ENCODE data around the gene MAP3K14. TPM values are rescaled to one million over a fixed set of nuclear protein-coding genes. Genes with fewer than 3 reads are reported as not detected.

Gene MAP3K14
- total and polyA plus RNA-seq, 5 experiments from 2014 or later: 0.73 to 37.8 (median 7.2) TPM

DNA sequence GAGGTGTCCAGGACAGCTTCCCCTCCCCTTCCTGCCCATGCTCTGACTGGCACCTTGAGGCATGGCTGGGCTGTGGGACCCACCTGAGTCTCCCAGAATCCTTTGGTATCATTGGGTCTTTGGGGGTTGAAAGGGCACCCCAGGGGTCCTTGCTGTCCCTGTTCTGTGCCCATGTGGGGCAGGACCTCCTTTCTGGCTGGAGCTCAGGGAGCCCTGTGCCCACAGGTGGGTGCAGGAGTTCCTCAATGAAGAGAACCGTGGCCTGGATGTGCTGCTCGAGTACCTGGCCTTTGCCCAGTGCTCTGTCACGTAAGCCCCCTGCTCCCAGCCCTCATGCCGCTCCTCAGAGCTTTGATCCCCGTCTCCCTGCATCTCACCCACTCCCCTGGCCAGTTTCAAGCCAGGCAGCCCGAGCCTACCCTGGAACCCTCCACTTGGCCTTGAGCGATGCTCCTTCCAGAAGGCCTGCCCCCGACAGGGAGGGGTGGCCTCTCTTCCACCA, 83.3 kb downstream of the MAP3K14 start:
- POLR2A ChIA-PET: interaction anchor here (36.4 to 47.5 kb wide), 2 partner anchors 2 to 15 kb away, joined by 1514 read pairs; partner anchors contain the start of genes FMNL1 and SPATA32
- ATAC-seq (no peak), DNase-seq (no peak)
- peak overlapping the region; percentile 82 to 100 (median 96) for H3K27ac Mint-ChIP-seq
- H3K4me3 Mint-ChIP-seq: peak overlapping the region in 3 of 10 donors; percentile 0 to 44 (median 31)
- no peaks in the 10 kb centered on the region for H3K27me3 Mint-ChIP-seq
- no peaks in the 10 kb centered on the region for H3K9me3 Mint-ChIP-seq
- H3K4me1 Mint-ChIP-seq: peaks cover 51 to 85% (median 80%) of the 10 kb centered on the region in 4 donors
- peaks cover 0 to 50% (median 16%) of the 10 kb centered on the region in 3 donors for H3K36me3 Mint-ChIP-seq

DNA sequence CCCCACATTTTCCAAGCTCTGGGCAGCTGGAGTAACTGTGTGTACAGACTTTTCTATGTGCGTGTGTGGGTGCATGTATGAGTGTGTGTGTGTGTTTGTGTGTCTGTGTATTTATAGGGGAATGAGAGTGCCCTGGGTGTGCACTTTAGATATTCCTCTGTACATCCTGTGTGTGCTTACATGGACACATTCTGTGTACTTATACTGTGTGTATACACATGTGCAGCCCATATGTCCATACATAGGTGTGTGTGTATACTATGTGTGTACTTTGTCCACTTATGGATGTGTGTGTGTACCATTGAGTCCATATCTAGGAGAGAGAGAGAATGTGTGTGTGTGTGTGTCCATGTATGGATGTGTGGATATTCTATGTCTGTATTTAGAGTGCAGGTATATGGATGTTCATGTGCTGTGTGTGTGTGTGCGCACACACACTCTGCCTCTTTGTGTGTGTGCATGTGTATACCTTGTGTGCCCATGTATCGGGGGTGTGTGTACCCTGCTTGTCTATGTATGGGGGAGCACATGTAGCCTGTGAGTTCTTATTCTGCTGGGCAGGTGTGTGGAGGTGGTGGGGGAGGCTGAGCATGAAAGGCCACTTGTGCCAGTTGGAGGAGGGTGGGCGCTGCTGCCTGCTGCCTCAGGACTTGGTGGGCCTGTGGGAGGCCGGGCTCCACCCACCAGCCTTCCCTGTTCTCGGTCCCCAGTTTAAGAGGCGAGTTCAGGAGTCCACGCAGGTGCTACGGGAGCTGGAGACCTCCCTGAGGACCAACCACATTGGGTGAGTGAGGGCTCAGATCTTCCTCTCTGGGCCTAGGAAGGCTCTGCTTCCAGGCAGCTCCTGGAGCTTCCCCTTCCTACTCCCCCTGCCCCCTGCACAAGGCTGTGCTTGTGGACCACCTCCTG, 84.1 kb downstream of the MAP3K14 start:
- POLR2A ChIA-PET: interaction anchor here (1.5 to 47.5 kb wide), 5 partner anchors 1 to 84 kb away, joined by 5 to 1514 read pairs (median 15); partner anchors contain the start of genes FMNL1, HEXIM1, HEXIM2 and MAP3K14
- DNase-seq (no peak), ATAC-seq (no peak)
- no peaks in the 10 kb centered on the region for H3K27me3 Mint-ChIP-seq
- peak overlapping the region in 8 of 10 donors; percentile 24 to 96 (median 35) for H3K4me3 Mint-ChIP-seq
- H3K36me3 Mint-ChIP-seq: peaks cover 0 to 43% (median 9%) of the 10 kb centered on the region in 3 donors
- no peaks in the 10 kb centered on the region for H3K9me3 Mint-ChIP-seq
- peaks cover 50 to 85% (median 82%) of the 10 kb centered on the region in 4 donors for H3K4me1 Mint-ChIP-seq
- peak overlapping the region; percentile 42 to 100 (median 100) for H3K27ac Mint-ChIP-seq

DNA sequence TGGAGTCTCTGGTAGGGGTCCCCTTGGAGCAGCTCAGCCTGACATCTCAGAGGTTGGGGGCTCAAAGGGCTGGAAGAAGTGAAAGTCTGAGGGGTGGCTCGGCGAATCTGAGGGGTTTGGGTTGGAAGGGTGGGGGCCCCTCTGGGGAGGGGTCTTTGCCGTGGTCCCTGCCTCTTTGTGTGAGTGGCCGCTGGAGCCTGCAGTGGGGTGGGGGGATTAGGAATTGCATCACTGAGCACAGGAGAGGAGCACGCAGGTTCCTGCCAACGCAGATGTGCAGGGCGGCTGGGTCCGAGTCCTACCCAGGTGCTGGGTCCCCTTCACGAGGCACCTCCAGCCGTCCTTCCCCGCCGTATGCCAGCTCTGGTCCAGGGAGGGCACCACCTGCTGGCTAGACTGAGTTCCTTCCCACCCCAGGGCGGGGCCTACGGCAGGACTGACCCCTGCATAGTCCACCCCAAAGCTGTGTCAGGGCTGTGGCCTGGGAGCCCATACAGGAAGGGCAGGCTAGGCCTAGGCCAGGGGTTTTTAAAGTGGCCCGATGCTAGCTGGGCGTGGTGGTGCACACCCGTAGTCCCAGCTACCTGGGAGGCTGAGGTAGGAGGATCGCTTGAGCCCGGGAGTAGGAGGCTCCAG, 85.2 kb downstream of the MAP3K14 start:
- POLR2A ChIA-PET: interaction anchor here (0.6 to 47.5 kb wide), 8 partner anchors 0 to 161 kb away, joined by 3 to 1514 read pairs (median 10); partner anchors contain the start of genes FMNL1, HEXIM1, HEXIM2 and MAP3K14
- H3K27me3 Mint-ChIP-seq: no peaks in the 10 kb centered on the region
- H3K27ac Mint-ChIP-seq: peak overlapping the region; percentile 42 to 100 (median 100)
- ATAC-seq (no peak), DNase-seq (peak in 2 of 10 donors; percentile 26 to 76)
- H3K4me3 Mint-ChIP-seq: peak overlapping the region in 7 of 10 donors; percentile 15 to 96 (median 23)
- peaks cover 0 to 32% (median 6%) of the 10 kb centered on the region in 3 donors for H3K36me3 Mint-ChIP-seq
- H3K4me1 Mint-ChIP-seq: peaks cover 51 to 92% (median 91%) of the 10 kb centered on the region in 4 donors
- H3K9me3 Mint-ChIP-seq: no peaks in the 10 kb centered on the region

DNA sequence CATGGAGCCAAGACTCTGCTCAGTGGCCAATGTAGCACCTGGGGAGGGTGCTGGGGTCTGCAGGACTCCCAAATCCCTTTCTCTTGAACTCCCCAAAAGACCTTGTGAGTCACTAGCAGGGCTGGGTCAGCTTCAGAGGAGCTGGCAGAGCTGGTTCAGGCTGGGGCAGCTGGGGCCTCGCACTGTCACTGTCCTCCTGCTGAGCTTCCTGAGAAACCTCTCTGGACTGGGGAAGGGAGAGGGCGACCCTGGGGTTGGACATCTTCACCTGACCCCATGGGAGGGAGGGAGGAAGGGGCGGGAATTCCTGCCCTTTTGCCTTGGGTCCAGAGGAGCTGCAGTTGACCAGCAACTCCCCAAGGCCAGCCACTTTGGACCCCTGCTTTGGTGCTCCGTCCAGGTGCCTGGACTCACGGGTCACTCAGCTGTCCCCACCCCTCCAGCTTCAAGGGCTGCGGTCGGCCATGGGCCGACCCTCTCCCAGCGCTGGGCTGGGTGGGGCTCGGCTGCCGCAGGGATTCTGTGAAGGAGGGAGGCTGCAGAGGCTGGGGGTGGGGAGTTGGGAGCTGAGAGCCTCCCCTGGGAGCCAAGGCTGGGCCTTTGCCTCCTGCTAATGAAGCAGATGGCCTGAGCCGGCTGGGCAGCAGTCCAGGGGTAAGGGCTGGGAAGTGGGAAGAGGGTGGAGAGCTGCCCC, 85.9 kb downstream of the MAP3K14 start:
- H3K27me3 Mint-ChIP-seq: no peaks in the 10 kb centered on the region
- no peaks in the 10 kb centered on the region for H3K9me3 Mint-ChIP-seq
- H3K36me3 Mint-ChIP-seq: peaks cover 0 to 29% (median 6%) of the 10 kb centered on the region in 3 donors
- H3K27ac Mint-ChIP-seq: peak overlapping the region; percentile 98 to 100 (median 100)
- H3K4me1 Mint-ChIP-seq: peaks cover 57 to 97% (median 94%) of the 10 kb centered on the region in 4 donors
- ATAC-seq (no peak), DNase-seq (no peak)
- H3K4me3 Mint-ChIP-seq: peak overlapping the region in 7 of 10 donors; percentile 62 to 100 (median 98)
- POLR2A ChIA-PET: interaction anchor here (0.8 to 47.5 kb wide), 8 partner anchors 0 to 86 kb away, joined by 3 to 1514 read pairs (median 10); partner anchors contain the start of genes FMNL1, HEXIM1, HEXIM2 and MAP3K14

DNA sequence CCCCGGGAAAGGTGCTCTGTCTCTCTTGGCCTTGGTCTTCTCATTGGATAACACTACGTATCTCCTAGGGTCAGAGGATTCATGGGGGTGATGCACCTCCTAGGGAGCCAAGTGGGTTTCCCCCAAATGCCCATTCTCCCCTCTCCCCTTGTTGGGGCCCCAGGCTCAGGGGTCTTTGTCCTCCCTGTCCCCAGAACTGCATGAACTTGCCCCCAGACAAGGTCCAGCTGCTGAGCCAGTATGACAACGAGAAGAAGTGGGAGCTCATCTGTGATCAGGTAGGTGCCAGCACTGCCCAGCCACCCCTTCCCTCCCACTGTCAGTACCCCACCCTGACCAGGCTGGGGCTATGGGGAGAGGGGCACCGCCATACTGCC, 86.4 kb downstream of the MAP3K14 start:
- peaks cover 60 to 97% (median 92%) of the 10 kb centered on the region in 4 donors for H3K4me1 Mint-ChIP-seq
- peak overlapping the region; percentile 59 to 100 (median 98) for H3K4me3 Mint-ChIP-seq
- H3K27me3 Mint-ChIP-seq: no peaks in the 10 kb centered on the region
- H3K27ac Mint-ChIP-seq: peak overlapping the region; percentile 98 to 100 (median 100)
- ATAC-seq: no peak
- H3K9me3 Mint-ChIP-seq: no peaks in the 10 kb centered on the region
- POLR2A ChIA-PET: interaction anchor here (0.9 to 47.5 kb wide), 7 partner anchors 1 to 87 kb away, joined by 3 to 1514 read pairs (median 22); partner anchors contain the start of genes FMNL1, HEXIM1, HEXIM2 and MAP3K14
- H3K36me3 Mint-ChIP-seq: peaks cover 0 to 25% (median 3%) of the 10 kb centered on the region in 3 donors
- no peak for DNase-seq

DNA sequence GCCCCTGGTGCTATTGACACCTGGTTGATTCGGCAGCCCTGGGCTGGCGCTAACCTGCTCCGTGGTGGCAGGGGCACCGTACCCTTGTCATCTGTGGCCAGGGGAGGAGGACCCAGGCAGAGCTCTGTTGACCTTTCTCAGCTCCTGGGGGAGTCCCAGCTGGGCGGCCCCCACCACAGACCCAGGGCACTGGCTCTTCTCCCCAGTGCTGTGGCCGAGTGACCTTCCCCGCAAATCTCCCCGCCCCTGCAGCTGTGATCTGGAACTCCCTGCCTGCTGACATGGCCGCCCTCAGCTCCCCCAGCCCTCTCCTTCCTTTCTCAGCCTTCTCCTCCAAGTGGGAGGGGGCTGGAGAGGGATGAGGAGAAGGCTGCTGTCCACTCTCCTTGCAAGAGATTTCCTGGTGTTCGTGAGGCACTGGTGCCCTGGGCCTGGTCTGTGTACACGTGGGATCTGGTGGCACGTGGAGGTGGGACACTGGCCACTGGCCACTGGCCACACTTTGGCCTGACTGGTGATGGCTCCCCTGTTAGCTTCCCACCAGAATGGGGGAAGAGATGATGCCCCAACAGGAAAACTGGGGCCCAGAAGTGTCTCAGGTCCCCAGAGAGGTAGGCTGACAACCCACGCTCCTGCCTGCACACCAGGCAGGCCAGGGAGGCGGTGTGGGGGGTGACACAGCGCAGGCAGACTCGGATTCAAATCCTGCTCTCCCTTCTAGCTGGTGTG, 87.0 kb downstream of the MAP3K14 start:
- H3K36me3 Mint-ChIP-seq: peaks cover 0 to 20% (median 3%) of the 10 kb centered on the region in 3 donors

DNA sequence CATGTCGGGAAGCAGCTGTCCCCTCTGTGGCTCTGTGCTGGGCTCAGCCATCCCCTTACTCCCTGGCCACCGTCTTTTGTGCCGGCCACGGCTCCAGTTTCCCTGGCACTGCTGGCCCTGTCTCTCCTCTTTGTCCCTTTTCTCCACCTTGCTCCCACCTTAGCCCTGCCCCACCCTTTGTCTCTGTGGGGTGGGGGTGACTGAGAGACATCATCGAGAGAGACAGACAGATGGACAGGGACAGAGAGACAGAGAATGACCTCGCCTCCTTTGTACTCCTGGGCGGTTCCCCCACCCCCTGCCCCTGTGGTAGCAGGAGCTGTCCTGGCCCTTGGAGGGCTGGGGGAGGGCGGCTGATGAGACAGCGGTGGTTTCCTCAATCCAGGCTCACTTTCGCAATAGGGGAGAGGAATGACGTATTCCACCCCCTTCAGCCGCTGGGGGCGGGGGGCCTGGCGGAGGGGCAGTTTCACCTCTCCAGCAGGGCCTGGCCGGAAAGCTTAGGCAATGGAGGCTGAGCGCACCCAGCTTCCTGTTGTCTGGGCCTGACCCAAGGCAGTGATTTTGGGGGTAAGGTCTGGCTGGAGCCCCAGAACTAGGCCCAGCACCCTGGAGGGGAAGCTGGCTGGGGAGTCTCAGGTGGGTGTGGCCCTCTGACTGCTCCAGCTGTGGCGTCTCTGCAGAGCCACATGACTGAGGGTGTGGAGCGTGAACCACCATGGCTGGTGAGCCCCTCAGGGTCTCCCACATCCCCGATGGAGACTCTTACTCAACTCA, 87.9 kb downstream of the MAP3K14 start:
- Mint-ChIP-seq H3K27me3 (no peaks in the 10 kb centered on the region), H3K36me3 (peaks cover 0 to 14% (median 3%) of the 10 kb centered on the region in 3 donors), H3K4me3 (peak overlapping the region; percentile 84 to 100 (median 98)), H3K9me3 (no peaks in the 10 kb centered on the region), H3K4me1 (peaks cover 59 to 98% (median 86%) of the 10 kb centered on the region in 4 donors), H3K27ac (peak overlapping the region; percentile 98 to 100 (median 100))
- POLR2A ChIA-PET: interaction anchor here (1.1 to 47.5 kb wide), 12 partner anchors 2 to 160 kb away, joined by 3 to 1514 read pairs (median 12); partner anchors contain the start of genes ACBD4, FMNL1, HEXIM1 and HEXIM2
- peak; percentile 63 to 86 (median 77) for DNase-seq
- peak; percentile 48 to 55 for ATAC-seq

More for the DNA sequence above, 87.0 kb downstream of the MAP3K14 start:
- Mint-ChIP-seq H3K4me1 (peaks cover 60 to 97% (median 91%) of the 10 kb centered on the region in 4 donors), H3K27me3 (no peaks in the 10 kb centered on the region), H3K27ac (peak overlapping the region; percentile 98 to 100 (median 100)), H3K9me3 (no peaks in the 10 kb centered on the region), H3K4me3 (peak overlapping the region; percentile 84 to 100 (median 98))
- ATAC-seq (no peak), DNase-seq (peak in 1 of 10 donors; percentile 53)
- POLR2A ChIA-PET: interaction anchor here (0.9 to 47.5 kb wide), 9 partner anchors 1 to 94 kb away, joined by 3 to 1514 read pairs (median 15); partner anchors contain the start of genes ACBD4, FMNL1, HEXIM1 and HEXIM2

DNA sequence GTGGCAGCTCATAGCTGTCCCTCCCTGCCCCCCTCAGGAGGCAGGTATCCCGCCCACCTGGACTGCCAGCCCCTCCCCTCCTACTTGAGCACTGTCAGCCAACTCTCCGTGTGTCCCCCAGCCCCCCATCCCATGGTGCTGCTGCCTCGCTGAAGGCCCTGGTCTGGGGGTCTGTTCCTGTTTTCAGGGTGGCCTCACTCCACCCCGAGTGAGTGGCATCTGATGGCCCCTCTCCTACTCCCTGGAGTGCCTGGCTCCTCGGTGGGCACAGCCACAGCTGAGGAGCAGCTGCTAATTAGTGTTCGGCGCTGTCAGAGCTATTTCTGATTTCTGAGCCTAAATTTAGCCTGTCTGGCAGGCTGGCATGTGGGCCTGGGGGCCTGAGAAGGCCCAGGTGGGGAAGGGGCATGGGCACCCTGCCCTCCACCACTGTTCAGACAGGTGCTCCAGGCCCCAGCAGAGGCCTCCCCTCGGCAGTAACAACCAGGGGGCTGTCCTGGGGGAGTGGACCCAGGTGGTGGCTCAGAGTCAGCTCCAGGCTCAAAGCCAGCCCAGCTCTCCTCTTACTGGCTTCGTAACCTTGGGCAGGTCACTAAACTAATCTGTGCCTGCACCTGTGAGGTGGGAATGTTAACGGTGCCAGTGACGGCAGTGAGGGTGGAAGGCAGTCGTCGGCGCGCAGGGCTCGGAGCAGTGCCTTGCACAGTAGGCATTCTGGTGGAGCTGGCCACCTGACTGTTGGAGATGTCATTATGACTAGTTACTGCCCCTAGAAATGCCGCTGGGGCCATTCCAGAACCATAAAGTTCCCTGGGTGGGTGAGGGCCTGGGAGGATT, 88.7 kb downstream of the MAP3K14 start:
- DNase-seq: peak in 3 of 10 donors; percentile 3 to 56 (median 36)
- ATAC-seq: no peak
- POLR2A ChIA-PET: interaction anchor here (1.1 to 47.5 kb wide), 10 partner anchors 3 to 161 kb away, joined by 3 to 1514 read pairs (median 16); partner anchors contain the start of genes ACBD4, FMNL1, HEXIM1 and HEXIM2
- Mint-ChIP-seq H3K27ac (peak overlapping the region; percentile 98 to 100 (median 100)), H3K36me3 (peaks cover 0 to 7% (median 0%) of the 10 kb centered on the region in 3 donors), H3K27me3 (no peaks in the 10 kb centered on the region), H3K4me1 (peaks cover 60 to 99% (median 83%) of the 10 kb centered on the region in 4 donors), H3K9me3 (no peaks in the 10 kb centered on the region), H3K4me3 (peak overlapping the region; percentile 84 to 100 (median 98))

DNA sequence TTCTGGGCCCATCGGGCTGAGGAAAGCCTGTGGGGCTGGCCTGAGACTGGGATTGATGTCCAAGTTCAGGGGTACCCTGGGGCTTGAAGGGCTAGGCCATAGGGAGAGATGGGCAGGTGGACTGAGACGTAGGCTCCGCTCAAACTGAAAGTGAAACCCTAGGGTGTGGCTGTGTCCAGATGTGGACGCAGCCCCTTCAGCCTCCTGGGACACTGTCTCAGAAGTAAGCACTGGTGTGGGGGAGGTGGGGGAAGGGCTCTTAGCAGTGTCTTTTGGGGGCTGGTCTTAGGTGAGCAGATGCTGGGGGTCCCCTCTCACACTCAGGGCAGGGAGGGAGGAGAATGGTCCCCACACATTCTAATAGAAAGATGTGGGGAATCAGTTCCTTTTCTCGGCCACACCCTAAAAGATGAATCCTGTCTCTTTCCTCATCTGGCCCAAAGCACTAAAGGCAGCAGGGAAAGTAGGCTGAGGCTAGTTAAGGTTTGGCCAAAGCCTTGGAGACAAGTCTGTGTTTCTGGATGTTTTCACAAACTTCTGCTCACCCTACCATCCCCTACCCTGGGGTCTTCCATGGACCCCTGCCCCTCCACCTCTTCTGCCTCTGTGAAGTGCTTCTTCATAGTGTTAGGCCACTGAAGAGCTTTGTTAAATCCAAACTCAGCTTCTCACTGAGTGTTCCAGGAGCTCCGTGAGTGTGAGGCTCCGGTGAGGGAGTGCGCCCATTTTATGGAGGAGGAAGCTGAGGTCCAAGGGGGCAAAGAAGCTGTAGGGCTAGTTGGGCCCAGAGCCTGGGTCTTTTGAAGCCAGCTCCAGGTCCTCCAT, 89.5 kb downstream of the MAP3K14 start:
- Mint-ChIP-seq H3K27ac (peak overlapping the region; percentile 98 to 100 (median 100)), H3K9me3 (no peaks in the 10 kb centered on the region), H3K27me3 (no peaks in the 10 kb centered on the region), H3K4me3 (peak overlapping the region; percentile 95 to 100 (median 98)), H3K4me1 (peaks cover 56 to 92% (median 76%) of the 10 kb centered on the region in 4 donors), H3K36me3 (peaks cover 0 to 4% (median 2%) of the 10 kb centered on the region in 3 donors)
- ATAC-seq (no peak), DNase-seq (peak in 1 of 10 donors; percentile 37)
- POLR2A ChIA-PET: interaction anchor here (1.4 to 47.5 kb wide), 9 partner anchors 4 to 90 kb away, joined by 3 to 1514 read pairs (median 37); partner anchors contain the start of genes FMNL1, HEXIM1, HEXIM2 and MAP3K14
